HFFc6 (cell line): ENCODE data around the gene ORC5. TPM values are rescaled to one million over a fixed set of nuclear protein-coding genes. Genes with fewer than 3 reads are reported as not detected.

Experiments used
- DNase-seq: peaks from one replicate; pipeline ENCODE4 v3.0.0-alpha.2; 2018
- H3K27ac Mint-ChIP-seq: 2 replicates; pipeline ENCODE4 v1.8.0; 2020; ENCODE audit warnings: mild to moderate bottlenecking, mixed read lengths
- H3K27me3 Mint-ChIP-seq: 2 replicates; pipeline ENCODE4 v1.8.0; 2021; ENCODE audit warnings: mild to moderate bottlenecking, moderate library complexity, mixed read lengths; ENCODE audit not compliant: insufficient read depth
- H3K36me3 Mint-ChIP-seq: 2 replicates; pipeline ENCODE4 v1.8.0; 2021; ENCODE audit warnings: low read depth, mixed read lengths
- H3K4me1 Mint-ChIP-seq: 2 replicates; pipeline ENCODE4 v1.8.0; 2020; ENCODE audit warnings: low read depth, mixed read lengths
- H3K4me3 Mint-ChIP-seq: 2 replicates; pipeline ENCODE4 v1.8.0; 2020; ENCODE audit warnings: mild to moderate bottlenecking, moderate library complexity, mixed read lengths
- H3K9me3 Mint-ChIP-seq: 2 replicates; pipeline ENCODE4 v1.8.0; 2020; ENCODE audit warnings: mild to moderate bottlenecking, mixed read lengths
- total RNA-seq, 6 experiments: library from RNA; stranded (reverse); fragmentation: NEBNext Ultra II Directional; extraction: Animal tissue kit (Norgen Biotek cat#: 25700); gene quantifications; 2 replicates in 1 of 6; 3 replicates in 5 of 6; pipeline ENCODE4 v1.2.3, GENCODE V29; 2021
- TF ChIP-seq, protein P1 (sequence below): fragments of 200-600 bp; sonication (generic); IDR thresholded peaks from 2 replicates; pipeline ENCODE4 v1.5.0; 2021; ENCODE audit warnings: antibody characterized with exemption, mild to moderate bottlenecking

The ORC5 gene
- total RNA-seq, 6 experiments from 2014 or later, result 16.7 to 20.7 (median 17.6) TPM

DNA sequence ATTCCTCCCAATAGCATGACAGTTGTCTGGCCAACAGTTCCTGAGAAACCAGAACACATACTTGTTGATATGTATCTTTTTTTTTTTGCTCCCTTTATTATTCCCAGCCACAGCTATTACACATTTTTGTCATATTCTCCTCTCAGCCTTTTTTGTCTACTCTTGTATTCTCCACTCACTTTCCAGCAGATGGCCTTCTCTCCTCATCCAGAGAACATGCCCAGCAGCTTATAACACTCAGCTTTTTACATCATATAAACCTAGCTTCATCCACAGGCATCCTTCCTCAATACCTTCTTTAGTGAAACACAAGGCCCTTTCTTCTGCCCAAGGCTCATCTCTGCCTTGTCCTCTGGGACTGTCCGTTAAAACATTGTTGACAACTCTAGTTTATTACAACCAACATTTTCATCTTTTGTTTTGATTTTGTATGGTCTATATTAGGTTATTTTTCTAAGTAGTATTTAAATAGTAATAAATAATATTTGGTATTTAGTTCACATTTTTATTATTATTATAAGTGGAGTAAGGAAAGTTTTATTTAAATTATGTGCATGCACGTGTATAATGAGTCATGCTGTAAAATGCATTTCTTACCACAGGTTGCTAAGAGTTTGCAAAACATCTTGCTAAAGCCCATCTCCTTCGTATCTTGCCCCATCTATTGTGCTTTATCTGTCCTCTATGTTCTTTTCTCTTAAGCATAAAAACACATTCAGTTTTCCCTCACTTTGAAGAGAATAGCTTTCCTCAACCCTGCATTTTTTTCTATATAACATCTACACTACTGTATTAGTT, 101.5 kb downstream of the ORC5 start:
- Mint-ChIP-seq H3K27me3 (peaks cover 11% of the 10 kb centered on the region), H3K4me3 (no peak overlapping the region), H3K9me3 (no peaks in the 10 kb centered on the region), H3K36me3 (no peaks in the 10 kb centered on the region), H3K4me1 (no peaks in the 10 kb centered on the region), H3K27ac (no peak overlapping the region)
- peak; percentile 64 for DNase-seq
- TF ChIP-seq, protein P1, sequence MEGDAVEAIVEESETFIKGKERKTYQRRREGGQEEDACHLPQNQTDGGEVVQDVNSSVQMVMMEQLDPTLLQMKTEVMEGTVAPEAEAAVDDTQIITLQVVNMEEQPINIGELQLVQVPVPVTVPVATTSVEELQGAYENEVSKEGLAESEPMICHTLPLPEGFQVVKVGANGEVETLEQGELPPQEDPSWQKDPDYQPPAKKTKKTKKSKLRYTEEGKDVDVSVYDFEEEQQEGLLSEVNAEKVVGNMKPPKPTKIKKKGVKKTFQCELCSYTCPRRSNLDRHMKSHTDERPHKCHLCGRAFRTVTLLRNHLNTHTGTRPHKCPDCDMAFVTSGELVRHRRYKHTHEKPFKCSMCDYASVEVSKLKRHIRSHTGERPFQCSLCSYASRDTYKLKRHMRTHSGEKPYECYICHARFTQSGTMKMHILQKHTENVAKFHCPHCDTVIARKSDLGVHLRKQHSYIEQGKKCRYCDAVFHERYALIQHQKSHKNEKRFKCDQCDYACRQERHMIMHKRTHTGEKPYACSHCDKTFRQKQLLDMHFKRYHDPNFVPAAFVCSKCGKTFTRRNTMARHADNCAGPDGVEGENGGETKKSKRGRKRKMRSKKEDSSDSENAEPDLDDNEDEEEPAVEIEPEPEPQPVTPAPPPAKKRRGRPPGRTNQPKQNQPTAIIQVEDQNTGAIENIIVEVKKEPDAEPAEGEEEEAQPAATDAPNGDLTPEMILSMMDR, result peak; percentile 62; the same call in 1 of the 2 replicates

GRCh38 chr7:104098890-104099289, 108.9 kb downstream of the ORC5 start:
- Mint-ChIP-seq H3K27ac (no peak overlapping the region), H3K36me3 (no peaks in the 10 kb centered on the region)

GRCh38 chr7:104096683-104097082, 111.1 kb downstream of the ORC5 start:
- H3K27ac Mint-ChIP-seq, result no peak overlapping the region
- TF ChIP-seq, protein P1, result peak; percentile 67; the same call in 1 of the 2 replicates
- no peak overlapping the region for H3K4me3 Mint-ChIP-seq
- no peaks in the 10 kb centered on the region for H3K9me3 Mint-ChIP-seq
- H3K36me3 Mint-ChIP-seq, result no peaks in the 10 kb centered on the region
- DNase-seq, result peak; percentile 19
- H3K27me3 Mint-ChIP-seq, result peaks cover 6% of the 10 kb centered on the region
- no peaks in the 10 kb centered on the region for H3K4me1 Mint-ChIP-seq

More at GRCh38 chr7:104098890-104099289, 108.9 kb downstream of the ORC5 start:
- Mint-ChIP-seq H3K27me3 (peaks cover 8% of the 10 kb centered on the region), H3K9me3 (no peaks in the 10 kb centered on the region), H3K4me1 (no peaks in the 10 kb centered on the region), H3K4me3 (no peak overlapping the region)
- TF ChIP-seq, protein P1, result no peak
- DNase-seq, result no peak

DNA sequence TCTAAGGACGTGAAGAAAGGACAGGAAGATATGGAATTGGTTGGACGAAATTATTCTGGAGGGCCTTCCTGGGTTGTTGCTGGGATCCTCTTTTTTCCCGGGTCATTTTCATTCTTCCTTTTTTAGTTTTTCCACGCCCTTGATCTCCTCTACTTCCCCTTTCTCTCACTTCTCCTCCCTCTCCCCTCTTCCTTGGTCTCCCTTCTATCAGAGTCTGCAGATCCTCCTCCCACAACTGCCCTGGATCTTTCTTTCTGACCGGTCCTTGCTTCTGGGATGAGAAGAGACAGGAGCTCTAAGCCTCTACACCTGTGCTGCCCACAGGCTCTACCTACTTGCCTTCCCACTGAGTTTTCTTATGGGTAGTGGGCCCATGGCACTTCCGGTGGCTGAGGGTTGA, 114.7 kb downstream of the ORC5 start:
- Mint-ChIP-seq H3K9me3 (no peaks in the 10 kb centered on the region), H3K4me3 (no peak overlapping the region), H3K36me3 (no peaks in the 10 kb centered on the region), H3K4me1 (no peaks in the 10 kb centered on the region), H3K27me3 (peaks cover 7% of the 10 kb centered on the region), H3K27ac (no peak overlapping the region)
- TF ChIP-seq, protein P1, result no peak
- DNase-seq, result no peak

DNA sequence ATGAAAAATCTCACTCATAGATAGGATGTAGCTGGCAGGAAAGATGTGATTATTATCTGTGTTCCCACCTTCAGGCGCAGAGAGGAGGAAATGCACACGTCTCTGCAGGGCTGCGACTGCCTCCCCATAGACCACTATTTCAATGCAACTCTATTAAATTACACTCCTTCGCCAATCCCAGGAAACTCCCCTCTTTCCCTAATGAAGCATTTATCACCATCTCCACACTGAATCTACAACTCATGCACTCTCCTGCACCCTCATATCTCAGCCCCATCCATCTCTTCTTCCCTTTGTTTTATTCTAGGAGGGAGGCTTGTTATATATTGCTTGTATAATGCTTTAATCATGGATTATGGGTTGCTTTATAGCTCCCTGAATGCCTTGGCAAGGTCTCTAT, 116.6 kb downstream of the ORC5 start:
- TF ChIP-seq, protein P1, result no peak

More for the DNA sequence above, 116.6 kb downstream of the ORC5 start:
- Mint-ChIP-seq H3K27me3 (peaks cover 7% of the 10 kb centered on the region), H3K4me3 (no peak overlapping the region), H3K36me3 (no peaks in the 10 kb centered on the region), H3K27ac (no peak overlapping the region), H3K9me3 (no peaks in the 10 kb centered on the region), H3K4me1 (no peaks in the 10 kb centered on the region)
- no peak for DNase-seq
